Measurements from ENCODE around the gene SHISA8. TPM values are rescaled to one million over a fixed set of nuclear protein-coding genes. Genes with fewer than 3 reads are reported as not detected.

The SHISA8 gene
- polyA plus RNA-seq, 1 donor from 2014 or later, result 0.62 TPM

DNA sequence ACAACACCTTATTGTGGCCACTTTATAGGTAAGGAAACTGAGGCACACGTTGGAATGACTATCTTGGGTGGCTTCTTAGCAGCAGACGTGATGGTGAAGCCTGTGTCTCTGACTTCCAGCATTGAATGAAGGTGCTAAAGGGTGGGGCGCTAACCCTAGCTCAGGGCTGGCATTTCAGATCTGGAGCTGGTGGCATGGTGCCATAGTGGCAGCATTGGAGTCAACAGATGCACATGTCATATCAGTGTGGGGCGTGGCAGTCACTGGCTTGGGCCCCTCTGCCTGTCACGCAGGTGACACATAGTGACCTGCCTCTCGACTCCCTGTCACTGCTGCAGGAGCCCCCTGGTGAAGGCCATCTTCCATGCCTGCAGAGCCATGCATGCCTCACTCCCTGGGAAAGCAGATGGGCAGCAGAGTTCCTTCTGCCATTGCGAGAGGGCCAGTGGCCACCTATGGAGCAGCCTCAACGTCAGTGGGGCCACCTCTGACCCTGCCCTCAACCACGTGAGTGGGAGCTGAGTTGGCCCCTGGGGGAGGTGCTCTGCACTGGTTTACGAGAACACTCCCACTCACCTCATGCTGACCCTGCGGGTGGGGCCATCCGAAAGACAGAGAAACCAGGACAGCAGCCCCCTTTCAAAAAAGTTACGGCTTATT is 14.8 kb downstream of the SHISA8 start:
- H3K36me3 ChIP-seq (ENCODE audit: insufficient read depth, low read length), result peaks cover 5% of the 10 kb centered on the region
- no peaks in the 10 kb centered on the region for H3K79me2 ChIP-seq (replicated peaks; ENCODE audit: insufficient read depth, low read length)
- no peak overlapping the region for H3K9ac ChIP-seq (ENCODE audit: low read length)

GRCh38 chr22:41899110-41899509 is 15.8 kb downstream of the SHISA8 start:
- no peaks in the 10 kb centered on the region for H3F3A ChIP-seq (ENCODE audit: insufficient read depth, low read length, poor library complexity, severe bottlenecking)
- no peaks in the 10 kb centered on the region for H3K9me3 ChIP-seq (ENCODE audit: low read length)
- no peaks in the 10 kb centered on the region for H3K9me2 ChIP-seq (ENCODE audit: insufficient read depth, low read length)
- no peak overlapping the region for H3K9ac ChIP-seq (ENCODE audit: low read length)
- no peak overlapping the region for H3K27ac ChIP-seq (ENCODE audit: low read length)
- H3K36me3 ChIP-seq (ENCODE audit: insufficient read depth, low read length), result peaks cover 5% of the 10 kb centered on the region
- no peaks in the 10 kb centered on the region for H3K79me2 ChIP-seq (replicated peaks; ENCODE audit: insufficient read depth, low read length)
- no peaks in the 10 kb centered on the region for H4K20me1 ChIP-seq (ENCODE audit: insufficient read depth)
- H3K4me2 ChIP-seq (ENCODE audit: low read length), result no peak overlapping the region
- no peak overlapping the region for H3K4me3 ChIP-seq (ENCODE audit: low read length)
- no peak overlapping the region for H2AFZ ChIP-seq (ENCODE audit: low read depth, low read length)
- H3K27me3 ChIP-seq (ENCODE audit: insufficient read depth, low read depth, low read length), result no peaks in the 10 kb centered on the region
- TF ChIP-seq EZH2 (IDR thresholded peaks at IDR 0.05; ENCODE audit: borderline replicate concordance, insufficient read depth, low read length, poor library complexity, severe bottlenecking), result no peak
- no peak for TF ChIP-seq CTCF (IDR thresholded peaks at IDR 0.05; ENCODE audit: poor library complexity, severe bottlenecking)
- TF ChIP-seq REST (IDR thresholded peaks at IDR 0.05; ENCODE audit: borderline replicate concordance), result no peak
- TF ChIP-seq RAD21 (conservative IDR thresholded peaks at IDR 0.05), result no peak
- no peak for TF ChIP-seq MXI1 (conservative IDR thresholded peaks at IDR 0.05; ENCODE audit: poor library complexity, severe bottlenecking)

More for the DNA sequence above, 14.8 kb downstream of the SHISA8 start:
- no peak overlapping the region for H3K27ac ChIP-seq (ENCODE audit: low read length)
- H3K27me3 ChIP-seq (ENCODE audit: insufficient read depth, low read depth, low read length), result no peaks in the 10 kb centered on the region
- no peaks in the 10 kb centered on the region for H3F3A ChIP-seq (ENCODE audit: insufficient read depth, low read length, poor library complexity, severe bottlenecking)
- no peak overlapping the region for H3K4me2 ChIP-seq (ENCODE audit: low read length)
- no peaks in the 10 kb centered on the region for H4K20me1 ChIP-seq (ENCODE audit: insufficient read depth)
- TF ChIP-seq EP300 (conservative IDR thresholded peaks at IDR 0.05; ENCODE audit: poor library complexity, severe bottlenecking), result no peak
- TF ChIP-seq REST (IDR thresholded peaks at IDR 0.05; ENCODE audit: borderline replicate concordance), result no peak
- TF ChIP-seq RAD21 (conservative IDR thresholded peaks at IDR 0.05), result no peak
- no peak for TF ChIP-seq MXI1 (conservative IDR thresholded peaks at IDR 0.05; ENCODE audit: poor library complexity, severe bottlenecking)
- TF ChIP-seq TAF1 (IDR thresholded peaks at IDR 0.05; ENCODE audit: low read depth), result no peak
- no peak for TF ChIP-seq SMC3 (conservative IDR thresholded peaks at IDR 0.05; ENCODE audit: poor library complexity)
- no peak for TF ChIP-seq EZH2 (IDR thresholded peaks at IDR 0.05; ENCODE audit: borderline replicate concordance, insufficient read depth, low read length, poor library complexity, severe bottlenecking)
- TF ChIP-seq CTCF (IDR thresholded peaks at IDR 0.05; ENCODE audit: poor library complexity, severe bottlenecking), result no peak
- TF ChIP-seq POLR2AphosphoS5 (IDR thresholded peaks at IDR 0.05), result no peak
- H2AFZ ChIP-seq (ENCODE audit: low read depth, low read length), result no peak overlapping the region
- H3K9me3 ChIP-seq (ENCODE audit: low read length), result no peaks in the 10 kb centered on the region
- H3K9me2 ChIP-seq (ENCODE audit: insufficient read depth, low read length), result no peaks in the 10 kb centered on the region
- no peak overlapping the region for H3K4me3 ChIP-seq (ENCODE audit: low read length)

All from neural cell (in vitro differentiated cells).